PC-3 (cell line): ENCODE data around the gene JARID2. TPM values are rescaled to one million over a fixed set of nuclear protein-coding genes. Genes with fewer than 3 reads are reported as not detected.

Experiments
- ATAC-seq: fragments of 200-7000 bp; cut with Tn5 transposase; 2 replicates; pipeline ENCODE4 v1.9.1; 2020; ENCODE audit warnings: mild to moderate bottlenecking, moderate library complexity
- BruUV-seq: library from RNA; stranded (reverse); fragments of 400-500 nt; replicated peaks from 2 replicates; lab custom pipeline; 2021; lab: Mats Ljungman, UMichigan
- CTCF ChIA-PET: fragments of 300-600 bp; sonication (Branson Sonifier 250); formaldehyde crosslinking; loops from one replicate; lab custom pipeline; 2022; ENCODE audit warnings: antibody characterized with exemption; lab: Charles Lee
- POLR2A ChIA-PET: fragments of 300-600 bp; sonication (Branson Sonifier 250); formaldehyde crosslinking; loops from one replicate; lab custom pipeline; 2022; ENCODE audit warnings: antibody characterized with exemption; ENCODE audit not compliant: unreplicated experiment; lab: Charles Lee
- DNase-seq: peaks from one replicate; pipeline ENCODE4 v3.0.0-alpha.2; 2015
- H2AFZ ChIP-seq: fragments of 300-600 bp; sonication (generic); 2 replicates; pipeline ENCODE4 v1.6.0; 2016; ENCODE audit warnings: antibody characterized with exemption, low read length
- H3F3A ChIP-seq: fragments of 300-600 bp; sonication (generic); one replicate; pipeline ENCODE4 v1.6.0; 2017; ENCODE audit warnings: antibody characterized with exemption, low read length, control low read depth, mild to moderate bottlenecking; ENCODE audit not compliant: unreplicated experiment
- H3K27ac ChIP-seq: fragments of 300-600 bp; sonication (generic); 2 replicates; pipeline ENCODE4 v1.5.1; 2016; ENCODE audit warnings: mild to moderate bottlenecking, low read length
- H3K27me3 ChIP-seq: fragments of 300-600 bp; sonication (generic); 2 replicates; pipeline ENCODE4 v1.6.1; 2016; ENCODE audit warnings: low read length, mixed read lengths
- H3K36me3 ChIP-seq: fragments of 300-600 bp; sonication (generic); 2 replicates; pipeline ENCODE4 v1.6.1; 2016; ENCODE audit warnings: low read depth, mixed run types, low read length, mixed read lengths
- H3K4me1 ChIP-seq: fragments of 300-600 bp; sonication (generic); 2 replicates; pipeline ENCODE4 v1.5.1; 2016; ENCODE audit warnings: low read length; ENCODE audit not compliant: insufficient read depth
- H3K4me2 ChIP-seq: fragments of 300-600 bp; sonication (generic); 2 replicates; pipeline ENCODE4 v1.6.0; 2016; ENCODE audit warnings: low read length
- H3K4me3 ChIP-seq: fragments of 300-600 bp; sonication (generic); 2 replicates; pipeline ENCODE4 v1.5.1; 2016; ENCODE audit warnings: mild to moderate bottlenecking, low read length, mixed read lengths
- H3K79me2 ChIP-seq: fragments of 300-600 bp; sonication (generic); 2 replicates; pipeline ENCODE4 v1.6.1; 2017; ENCODE audit warnings: low read length, mixed read lengths
- H3K9ac ChIP-seq: fragments of 300-600 bp; sonication (generic); 2 replicates; pipeline ENCODE4 v1.6.0; 2016; ENCODE audit warnings: mild to moderate bottlenecking, low read length
- H3K9me2 ChIP-seq: fragments of 300-600 bp; sonication (generic); replicated peaks from 2 replicates; pipeline ENCODE4 v1.6.1; 2016; ENCODE audit warnings: mixed run types, low read length, mixed read lengths
- H3K9me3 ChIP-seq: fragments of 300-600 bp; sonication (generic); 2 replicates; pipeline ENCODE4 v1.6.1; 2016; ENCODE audit warnings: low read length, mixed read lengths
- H4K20me1 ChIP-seq: fragments of 300-600 bp; sonication (generic); 2 replicates; pipeline ENCODE4 v1.6.1; 2016; ENCODE audit warnings: low read length, mixed read lengths
- EZH2 ChIP-seq: fragments of 300-600 bp; sonication (generic); IDR thresholded peaks from one replicate; pipeline ENCODE4 v1.6.1; 2017; ENCODE audit warnings: antibody characterized with exemption, mild to moderate bottlenecking, low read length; ENCODE audit not compliant: unreplicated experiment
- EZH2phosphoT487 ChIP-seq: fragments of 300-600 bp; sonication (generic); IDR thresholded peaks from 2 replicates; pipeline ENCODE4 v1.6.1; 2018; ENCODE audit warnings: mild to moderate bottlenecking, antibody characterized with exemption, low read length, borderline replicate concordance
- intact Hi-C: fragments of 100-400 bp; cut with micrococcal nuclease; formaldehyde crosslinking; loops from 2 replicates; pipeline ENCODE4 v1.9.0; 2023
- total RNA-seq: library from RNA; depleted of rRNA; stranded (reverse); fragments of >200 nt; gene quantifications from 2 replicates; pipeline ENCODE4 v1.2.3, GENCODE V29; 2014
- TF ChIP-seq, protein P1 (sequence below): fragments of 300-600 bp; sonication (generic); conservative IDR thresholded peaks from 2 replicates; pipeline ENCODE4 v1.5.1; 2017; ENCODE audit warnings: antibody characterized with exemption, low read depth, mild to moderate bottlenecking, low read length

The JARID2 gene
- total RNA-seq, 1 experiment from 2014 or later = 11.0 TPM

DNA sequence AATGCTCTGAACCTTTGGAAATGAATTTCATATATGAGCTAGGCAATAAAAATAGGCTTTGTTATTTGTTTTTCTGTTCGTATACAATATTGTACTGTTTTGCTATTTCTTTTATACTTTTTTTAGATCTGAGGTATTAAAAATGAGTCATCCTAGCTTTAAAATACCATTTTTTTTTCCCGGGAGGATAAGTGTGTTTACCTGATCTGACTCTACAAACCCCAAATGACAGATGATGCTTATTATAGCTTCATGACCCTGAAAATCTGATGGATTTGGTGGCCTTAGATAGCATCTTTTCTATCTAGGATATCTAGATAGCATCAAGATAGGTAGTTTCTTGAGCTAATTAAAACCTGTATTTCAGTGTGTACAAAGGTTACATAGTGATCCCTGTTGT is 210.6 kb downstream of the JARID2 start:
- TF ChIP-seq EZH2phosphoT487 (no peak), EZH2 (no peak)
- TF ChIP-seq, protein P1, sequence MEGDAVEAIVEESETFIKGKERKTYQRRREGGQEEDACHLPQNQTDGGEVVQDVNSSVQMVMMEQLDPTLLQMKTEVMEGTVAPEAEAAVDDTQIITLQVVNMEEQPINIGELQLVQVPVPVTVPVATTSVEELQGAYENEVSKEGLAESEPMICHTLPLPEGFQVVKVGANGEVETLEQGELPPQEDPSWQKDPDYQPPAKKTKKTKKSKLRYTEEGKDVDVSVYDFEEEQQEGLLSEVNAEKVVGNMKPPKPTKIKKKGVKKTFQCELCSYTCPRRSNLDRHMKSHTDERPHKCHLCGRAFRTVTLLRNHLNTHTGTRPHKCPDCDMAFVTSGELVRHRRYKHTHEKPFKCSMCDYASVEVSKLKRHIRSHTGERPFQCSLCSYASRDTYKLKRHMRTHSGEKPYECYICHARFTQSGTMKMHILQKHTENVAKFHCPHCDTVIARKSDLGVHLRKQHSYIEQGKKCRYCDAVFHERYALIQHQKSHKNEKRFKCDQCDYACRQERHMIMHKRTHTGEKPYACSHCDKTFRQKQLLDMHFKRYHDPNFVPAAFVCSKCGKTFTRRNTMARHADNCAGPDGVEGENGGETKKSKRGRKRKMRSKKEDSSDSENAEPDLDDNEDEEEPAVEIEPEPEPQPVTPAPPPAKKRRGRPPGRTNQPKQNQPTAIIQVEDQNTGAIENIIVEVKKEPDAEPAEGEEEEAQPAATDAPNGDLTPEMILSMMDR = no peak
- H3K9me2 ChIP-seq = no peaks in the 10 kb centered on the region
- no peaks in the 10 kb centered on the region for H3K9me3 ChIP-seq
- H3K79me2 ChIP-seq = peaks cover 15% of the 10 kb centered on the region
- peak; percentile 56 for DNase-seq
- H3F3A ChIP-seq = no peaks in the 10 kb centered on the region
- H3K9ac ChIP-seq = no peak overlapping the region
- intact Hi-C loops = no loop called here
- H2AFZ ChIP-seq = no peak overlapping the region
- H3K4me2 ChIP-seq = peak overlapping the region; percentile 55
- no peaks in the 10 kb centered on the region for H3K27me3 ChIP-seq
- ChIA-PET CTCF (no interaction called here), POLR2A (interaction anchor here (0.5 kb wide), 1 partner anchor 15 kb away, joined by 5 read pairs; no protein-coding TSS in a partner anchor)
- H3K4me3 ChIP-seq = no peak overlapping the region
- H3K4me1 ChIP-seq = peaks cover 33% of the 10 kb centered on the region
- no peaks in the 10 kb centered on the region for H4K20me1 ChIP-seq
- ATAC-seq = peak; percentile 52
- H3K27ac ChIP-seq = peak overlapping the region; percentile 73
- 0 out of 2 replicates have a peak, but pooled peaks cover 4% of the 10 kb centered on the region for H3K36me3 ChIP-seq
- no TSS peak for BruUV-seq

DNA sequence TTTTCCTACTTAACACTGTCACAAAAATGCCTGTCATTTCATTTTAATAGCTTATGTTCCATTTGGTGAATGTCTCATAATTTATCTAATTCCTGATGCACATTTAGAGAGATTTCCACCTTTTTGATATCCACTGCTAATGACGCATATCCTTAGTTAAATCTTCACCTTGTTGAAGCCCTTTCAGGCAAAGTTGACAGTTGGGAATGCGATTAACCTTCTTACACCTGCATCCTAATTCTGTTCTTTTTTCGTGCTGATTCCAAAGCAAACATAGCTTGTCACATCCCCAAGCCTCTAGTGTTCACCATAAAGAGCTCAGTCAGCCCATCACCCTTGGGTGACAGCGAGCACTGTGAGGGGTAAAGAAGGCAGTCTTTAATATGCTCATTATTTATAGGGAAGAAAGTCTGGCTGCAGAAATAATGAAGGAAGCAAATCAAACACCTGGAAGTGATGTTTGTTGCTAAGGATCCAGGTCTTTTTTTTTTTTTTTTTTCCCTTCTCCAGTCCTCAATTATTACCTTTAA is 211.3 kb downstream of the JARID2 start:
- H3K9me2 ChIP-seq = no peaks in the 10 kb centered on the region
- no peak for ATAC-seq
- no peak overlapping the region for H3K4me2 ChIP-seq
- no peak for DNase-seq
- H4K20me1 ChIP-seq = no peaks in the 10 kb centered on the region
- ChIA-PET CTCF (no interaction called here), POLR2A (no interaction called here)
- H3K4me3 ChIP-seq = no peak overlapping the region
- no peak overlapping the region for H3K9ac ChIP-seq
- no peaks in the 10 kb centered on the region for H3K9me3 ChIP-seq
- no peak overlapping the region for H2AFZ ChIP-seq
- peaks cover 41% of the 10 kb centered on the region for H3K4me1 ChIP-seq
- 0 out of 2 replicates have a peak, but pooled peaks cover 1% of the 10 kb centered on the region for H3K36me3 ChIP-seq
- H3K27ac ChIP-seq = no peak overlapping the region
- TF ChIP-seq, protein P1 = no peak
- TF ChIP-seq EZH2 (no peak), EZH2phosphoT487 (no peak)
- BruUV-seq = no TSS peak
- H3F3A ChIP-seq = no peaks in the 10 kb centered on the region
- peaks cover 8% of the 10 kb centered on the region; the same call in 1 of the 2 replicates for H3K79me2 ChIP-seq
- intact Hi-C loops = no loop called here
- no peaks in the 10 kb centered on the region for H3K27me3 ChIP-seq

DNA sequence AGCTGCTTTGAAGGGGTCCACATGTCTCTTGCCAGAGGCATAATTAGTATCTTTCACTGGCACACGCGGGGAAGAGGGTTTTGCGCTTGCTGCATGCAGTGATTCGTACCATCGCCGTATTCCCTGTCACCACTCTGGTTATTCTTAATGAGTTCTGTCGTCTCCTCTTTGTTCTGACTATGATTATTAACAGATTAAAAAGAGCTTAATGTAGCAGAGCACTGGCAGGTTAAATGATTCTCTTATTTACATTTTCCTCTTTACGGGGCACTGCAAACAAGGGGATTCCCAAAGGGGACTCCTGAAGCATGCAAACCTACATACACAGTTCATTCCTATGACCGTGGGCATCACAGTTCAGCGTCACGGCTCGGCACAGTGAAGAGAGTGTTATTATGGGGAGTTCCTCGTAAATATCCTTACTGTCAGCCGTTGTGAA is 212.2 kb downstream of the JARID2 start:
- Histone ChIP-seq H3K27ac (no peak overlapping the region), H3K79me2 (peaks cover 8% of the 10 kb centered on the region; the same call in 1 of the 2 replicates), H3K9me2 (no peaks in the 10 kb centered on the region), H3K27me3 (no peaks in the 10 kb centered on the region), H4K20me1 (no peaks in the 10 kb centered on the region), H3K9me3 (no peaks in the 10 kb centered on the region), H3K9ac (no peak overlapping the region), H2AFZ (no peak overlapping the region), H3K4me1 (peaks cover 50% of the 10 kb centered on the region), H3K4me2 (no peak overlapping the region), H3K36me3 (no peaks in the 10 kb centered on the region), H3F3A (no peaks in the 10 kb centered on the region), H3K4me3 (no peak overlapping the region)
- no TSS peak for BruUV-seq
- ATAC-seq (no peak), DNase-seq (no peak)
- POLR2A ChIA-PET = no interaction called here
- intact Hi-C loops = no loop called here
- TF ChIP-seq, protein P1 = no peak
- no peak for TF ChIP-seq EZH2
- no peak for TF ChIP-seq EZH2phosphoT487
- CTCF ChIA-PET = no interaction called here
